ENCODE results near the gene GLT8D2.

GLT8D2 gene

GRCh38 chr12:103947871-103948555 lies 102.0 kb downstream of the GLT8D2 start:
- no peak for DNase-seq (ENCODE audit: low spot score)
- TF ChIP-seq CTCF (IDR thresholded peaks at IDR 0.05; ENCODE audit: extremely low read depth, missing control alignments): no peak

- TF ChIP-seq CTCF (IDR thresholded peaks at IDR 0.05; ENCODE audit: extremely low read depth, missing control alignments): no peak
- DNase-seq (ENCODE audit: low spot score): no peak
Observed at GRCh38 chr12:103944964-103945363, 105.0 kb downstream of the GLT8D2 start.
